Measurements from ENCODE around the gene NARS2. TPM values are rescaled to one million over a fixed set of nuclear protein-coding genes. Genes with fewer than 3 reads are reported as not detected.
A peak's percentile ranks its signal among the peaks of the same experiment; 100 is the strongest.
"Not testable (repeated sequence)": the region's sequence is repeated elsewhere in the genome, so short reads cannot be mapped to it uniquely, and the experiment has no call there.

The NARS2 gene
- 28.4 and 30.2 TPM in 2 replicates for total RNA-seq (2014; rRNA removed; shearing (Covaris generic))

- H3K4me3 ChIP-seq: peak within 1 kb of the TSS; percentile 69
- H3K27ac ChIP-seq: peak within 1 kb of the TSS; percentile 65
- H3K36me3 ChIP-seq: peaks cover 7% of the 10 kb centered on the region; the same call in 1 of the 2 replicates
- no peaks in the 10 kb centered on the region for H3K27me3 ChIP-seq
- no peaks in the 10 kb centered on the region for H3K9me3 ChIP-seq (replicated peaks)
- DNase-seq: peak; percentile 97 to 98
- no peaks in the 10 kb centered on the region for H3K4me1 ChIP-seq
Measured at GRCh38 chr11:78574386-78575381, at the start of gene NARS2. NARS2 (minus strand) TSS chr11:78574864; CDS start chr11:78574488, 376 bp downstream.

GRCh38 chr11:78622666-78623065, 48.0 kb upstream of the NARS2 start:
- H3K27me3 ChIP-seq: no peaks in the 10 kb centered on the region
- H3K4me3 ChIP-seq: no peak overlapping the region
- no peak for DNase-seq
- H3K27ac ChIP-seq: no peak overlapping the region
- H3K9me3 ChIP-seq (replicated peaks): 0 out of 2 replicates have a peak, but pooled peaks cover 3% of the 10 kb centered on the region
- no peaks in the 10 kb centered on the region for H3K36me3 ChIP-seq
- H3K4me1 ChIP-seq: no peaks in the 10 kb centered on the region

- no peaks in the 10 kb centered on the region for H3K4me1 ChIP-seq
- H3K27ac ChIP-seq: no peak overlapping the region
- DNase-seq: no peak
- no peaks in the 10 kb centered on the region for H3K27me3 ChIP-seq
- no peak overlapping the region for H3K4me3 ChIP-seq
- no peaks in the 10 kb centered on the region for H3K36me3 ChIP-seq
- H3K9me3 ChIP-seq (replicated peaks): 0 out of 2 replicates have a peak, but pooled peaks cover 3% of the 10 kb centered on the region
Measured at GRCh38 chr11:78620159-78620558, 45.5 kb upstream of the NARS2 start.

GRCh38 chr11:78615724-78616123, 41.1 kb upstream of the NARS2 start:
- no peak overlapping the region for H3K27ac ChIP-seq
- DNase-seq: no peak
- no peak overlapping the region for H3K4me3 ChIP-seq
- H3K36me3 ChIP-seq: no peaks in the 10 kb centered on the region
- 0 out of 2 replicates have a peak, but pooled peaks cover 3% of the 10 kb centered on the region for H3K9me3 ChIP-seq (replicated peaks)
- no peaks in the 10 kb centered on the region for H3K27me3 ChIP-seq
- H3K4me1 ChIP-seq: no peaks in the 10 kb centered on the region

- H3K27ac ChIP-seq: no peak overlapping the region
- no peaks in the 10 kb centered on the region for H3K36me3 ChIP-seq
- no peaks in the 10 kb centered on the region for H3K27me3 ChIP-seq
- H3K9me3 ChIP-seq (replicated peaks): no peaks in the 10 kb centered on the region
- H3K4me1 ChIP-seq: no peaks in the 10 kb centered on the region
- no peak for DNase-seq
- H3K4me3 ChIP-seq: no peak overlapping the region
Measured at GRCh38 chr11:78613378-78613813, 38.7 kb upstream of the NARS2 start.

- Histone ChIP-seq H3K27me3 (no peaks in the 10 kb centered on the region), H3K27ac (no peak overlapping the region), H3K4me1 (no peaks in the 10 kb centered on the region), H3K36me3 (no peaks in the 10 kb centered on the region), H3K9me3 (replicated peaks) (no peaks in the 10 kb centered on the region), H3K4me3 (no peak overlapping the region)
- DNase-seq: no peak
Measured at GRCh38 chr11:78612721-78613377, 38.2 kb upstream of the NARS2 start.

GRCh38 chr11:78609321-78609720, 34.7 kb upstream of the NARS2 start:
- not testable (repeated sequence) for H3K27me3 ChIP-seq; H3K36me3 ChIP-seq; DNase-seq; H3K9me3 ChIP-seq (replicated peaks); H3K4me3 ChIP-seq; H3K4me1 ChIP-seq; H3K27ac ChIP-seq

- no peaks in the 10 kb centered on the region for H3K36me3 ChIP-seq
- H3K27ac ChIP-seq: no peak overlapping the region
- no peaks in the 10 kb centered on the region for H3K4me1 ChIP-seq
- DNase-seq: no peak
- no peak overlapping the region for H3K4me3 ChIP-seq
- H3K27me3 ChIP-seq: no peaks in the 10 kb centered on the region
- H3K9me3 ChIP-seq (replicated peaks): no peaks in the 10 kb centered on the region
Measured at GRCh38 chr11:78607696-78608095, 33.0 kb upstream of the NARS2 start.

GRCh38 chr11:78606667-78607066, 32.0 kb upstream of the NARS2 start:
- no peak for DNase-seq
- Histone ChIP-seq H3K27ac (no peak overlapping the region), H3K4me3 (no peak overlapping the region), H3K27me3 (no peaks in the 10 kb centered on the region), H3K9me3 (replicated peaks) (no peaks in the 10 kb centered on the region; the same call in 1 of the 2 replicates), H3K4me1 (no peaks in the 10 kb centered on the region), H3K36me3 (no peaks in the 10 kb centered on the region)

- H3K4me1 ChIP-seq: no peaks in the 10 kb centered on the region
- DNase-seq: no peak
- H3K27ac ChIP-seq: no peak overlapping the region
- H3K27me3 ChIP-seq: no peaks in the 10 kb centered on the region
- H3K36me3 ChIP-seq: no peaks in the 10 kb centered on the region
- H3K4me3 ChIP-seq: no peak overlapping the region
- H3K9me3 ChIP-seq (replicated peaks): no peaks in the 10 kb centered on the region; the same call in 1 of the 2 replicates
Measured at GRCh38 chr11:78605296-78605695, 30.6 kb upstream of the NARS2 start.

- Histone ChIP-seq H3K4me1 (no peaks in the 10 kb centered on the region), H3K27me3 (no peaks in the 10 kb centered on the region), H3K4me3 (no peak overlapping the region), H3K9me3 (replicated peaks) (no peaks in the 10 kb centered on the region; the same call in 1 of the 2 replicates), H3K27ac (no peak overlapping the region), H3K36me3 (no peaks in the 10 kb centered on the region)
- no peak for DNase-seq
Measured at GRCh38 chr11:78603792-78604191, 29.1 kb upstream of the NARS2 start.

- H3K4me3 ChIP-seq; H3K27ac ChIP-seq; H3K4me1 ChIP-seq; H3K36me3 ChIP-seq; H3K9me3 ChIP-seq (replicated peaks); H3K27me3 ChIP-seq; DNase-seq: not testable (repeated sequence)
Measured at GRCh38 chr11:78602771-78603170, 28.1 kb upstream of the NARS2 start.

GRCh38 chr11:78601066-78601465, 26.4 kb upstream of the NARS2 start:
- not testable (repeated sequence) for DNase-seq; H3K9me3 ChIP-seq (replicated peaks); H3K27ac ChIP-seq; H3K36me3 ChIP-seq; H3K4me3 ChIP-seq; H3K27me3 ChIP-seq; H3K4me1 ChIP-seq

GRCh38 chr11:78597579-78597978, 22.9 kb upstream of the NARS2 start:
- not testable (repeated sequence) for H3K27ac ChIP-seq; H3K4me1 ChIP-seq; H3K36me3 ChIP-seq; H3K27me3 ChIP-seq; H3K9me3 ChIP-seq (replicated peaks); H3K4me3 ChIP-seq; DNase-seq

All from SJCRH30 (cell line).